ENCODE data around the gene MYO1E.

DNA sequence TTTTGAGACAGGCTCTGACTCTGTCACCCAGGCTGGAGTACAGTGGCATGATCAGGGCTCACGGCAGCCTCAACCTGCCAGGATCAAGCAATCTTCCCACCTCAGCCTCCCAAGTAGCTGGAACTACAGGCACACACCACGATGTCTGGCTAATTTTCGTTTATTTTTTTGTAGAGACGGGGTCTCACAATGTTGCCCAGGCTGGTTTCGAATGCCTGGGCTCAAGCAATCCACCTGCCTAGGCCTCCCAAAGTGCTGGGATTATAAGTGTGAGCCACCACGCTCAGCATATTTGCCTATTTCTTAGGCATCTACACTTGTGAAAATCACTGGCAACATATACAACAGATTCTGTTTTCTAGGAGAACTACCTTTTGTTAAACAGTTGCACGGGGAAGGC is 16.9 kb downstream of the MYO1E start:
- no peak for TF ChIP-seq EZH2 (IDR thresholded peaks at IDR 0.05; ENCODE audit: low read length, unreplicated experiment)
- TF ChIP-seq EZH2phosphoT487 (IDR thresholded peaks at IDR 0.05; ENCODE audit: borderline replicate concordance, low read length): no peak
